Measurements from ENCODE around the gene TRIM2.

DNA sequence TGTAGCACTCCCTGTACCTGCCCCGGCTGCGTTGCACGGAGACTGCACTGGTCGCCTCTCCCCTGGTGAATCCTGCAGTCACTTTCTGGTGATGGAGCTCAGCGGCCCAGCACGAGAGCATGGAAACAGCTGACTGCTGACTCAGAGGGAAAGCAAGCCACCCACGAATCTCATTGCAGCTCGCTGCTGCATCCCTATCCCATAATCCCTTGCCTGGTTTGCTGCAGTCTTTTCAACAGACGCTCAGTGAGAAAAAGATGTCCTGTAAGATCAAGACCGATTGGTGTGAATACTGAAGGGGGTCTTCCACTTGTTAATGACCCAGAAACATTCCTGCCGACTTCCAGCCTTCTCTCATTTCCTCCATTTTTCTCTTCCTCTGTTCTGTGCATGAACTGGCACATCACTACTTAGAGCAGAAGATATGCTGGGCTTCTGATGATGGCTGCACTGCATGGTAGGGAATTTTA, 52.9 kb downstream of the TRIM2 start:
- TF ChIP-seq, protein P1, sequence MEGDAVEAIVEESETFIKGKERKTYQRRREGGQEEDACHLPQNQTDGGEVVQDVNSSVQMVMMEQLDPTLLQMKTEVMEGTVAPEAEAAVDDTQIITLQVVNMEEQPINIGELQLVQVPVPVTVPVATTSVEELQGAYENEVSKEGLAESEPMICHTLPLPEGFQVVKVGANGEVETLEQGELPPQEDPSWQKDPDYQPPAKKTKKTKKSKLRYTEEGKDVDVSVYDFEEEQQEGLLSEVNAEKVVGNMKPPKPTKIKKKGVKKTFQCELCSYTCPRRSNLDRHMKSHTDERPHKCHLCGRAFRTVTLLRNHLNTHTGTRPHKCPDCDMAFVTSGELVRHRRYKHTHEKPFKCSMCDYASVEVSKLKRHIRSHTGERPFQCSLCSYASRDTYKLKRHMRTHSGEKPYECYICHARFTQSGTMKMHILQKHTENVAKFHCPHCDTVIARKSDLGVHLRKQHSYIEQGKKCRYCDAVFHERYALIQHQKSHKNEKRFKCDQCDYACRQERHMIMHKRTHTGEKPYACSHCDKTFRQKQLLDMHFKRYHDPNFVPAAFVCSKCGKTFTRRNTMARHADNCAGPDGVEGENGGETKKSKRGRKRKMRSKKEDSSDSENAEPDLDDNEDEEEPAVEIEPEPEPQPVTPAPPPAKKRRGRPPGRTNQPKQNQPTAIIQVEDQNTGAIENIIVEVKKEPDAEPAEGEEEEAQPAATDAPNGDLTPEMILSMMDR (IDR thresholded peaks at IDR 0.05): no peak
- no peak for TF ChIP-seq POLR2A (IDR thresholded peaks at IDR 0.05)
